OCI-LY1 (cell line): Measurements from ENCODE around the gene VIPR2.

Experiments used
- H2AFZ ChIP-seq: fragments of 200-600 bp; sonication (generic), shearing (Covaris generic); 2 replicates; pipeline ENCODE4 v1.6.0; 2014; ENCODE audit warnings: antibody characterized with exemption, mild to moderate bottlenecking, low read length
- H3F3A ChIP-seq: fragments of 200-600 bp; sonication (generic), shearing (Covaris generic); 2 replicates; pipeline ENCODE4 v1.6.0; 2014; ENCODE audit warnings: mild to moderate bottlenecking, antibody characterized with exemption, low read length, moderate library complexity; ENCODE audit not compliant: insufficient read depth
- H3K27ac ChIP-seq: fragments of 200-600 bp; sonication (generic); 2 replicates; pipeline ENCODE4 v1.5.1; 2014; ENCODE audit warnings: low read length, mixed run types, mild to moderate bottlenecking, low read depth; ENCODE audit not compliant: poor library complexity, severe bottlenecking
- H3K27me3 ChIP-seq: fragments of 200-600 bp; sonication (generic); 2 replicates; pipeline ENCODE4 v1.6.0; 2014; ENCODE audit warnings: antibody characterized with exemption, mild to moderate bottlenecking, low read length, moderate library complexity; ENCODE audit not compliant: insufficient read depth
- H3K36me3 ChIP-seq: fragments of 200-600 bp; sonication (generic); 2 replicates; pipeline ENCODE4 v1.6.1; 2014; ENCODE audit warnings: mild to moderate bottlenecking, antibody characterized with exemption, low read length, moderate library complexity, mixed read lengths; ENCODE audit not compliant: insufficient read depth
- H3K4me1 ChIP-seq: fragments of 200-600 bp; sonication (generic); 2 replicates; pipeline ENCODE4 v1.5.1; 2014; ENCODE audit warnings: mild to moderate bottlenecking, low read length, moderate library complexity; ENCODE audit not compliant: insufficient read depth, severe bottlenecking
- H3K4me2 ChIP-seq: fragments of 200-600 bp; sonication (generic), shearing (Covaris generic); 2 replicates; pipeline ENCODE4 v1.6.1; 2014; ENCODE audit warnings: low read length
- H3K4me3 ChIP-seq: fragments of 200-600 bp; sonication (generic); 2 replicates; pipeline ENCODE4 v1.5.1; 2014; ENCODE audit warnings: low read length, low read depth, mild to moderate bottlenecking, mixed read lengths; ENCODE audit not compliant: poor library complexity, severe bottlenecking
- H3K79me2 ChIP-seq: fragments of 200-600 bp; shearing (Covaris generic); 2 replicates; pipeline ENCODE4 v1.6.1; 2016; ENCODE audit warnings: mixed run types, low read length, mixed read lengths; ENCODE audit not compliant: insufficient read depth
- H3K9ac ChIP-seq: fragments of 200-600 bp; sonication (generic), shearing (Covaris generic); 2 replicates; pipeline ENCODE4 v1.6.1; 2014; ENCODE audit warnings: mild to moderate bottlenecking, low read length, mixed read lengths
- H3K9me2 ChIP-seq: fragments of 200-600 bp; sonication (generic), shearing (Covaris generic); 2 replicates; pipeline ENCODE4 v1.6.1; 2014; ENCODE audit warnings: low read depth, mild to moderate bottlenecking, low read length, mixed read lengths
- H3K9me3 ChIP-seq: fragments of 200-600 bp; shearing (Covaris generic); 2 replicates; pipeline ENCODE4 v1.6.1; 2014; ENCODE audit warnings: low read length, mixed read lengths
- H4K20me1 ChIP-seq: fragments of 200-600 bp; sonication (generic), shearing (Covaris generic); 2 replicates; pipeline ENCODE4 v1.6.0; 2016; ENCODE audit warnings: mild to moderate bottlenecking, low read length; ENCODE audit not compliant: insufficient read depth
- CTCF ChIP-seq: fragments of 200-600 bp; sonication (generic), shearing (Covaris generic); IDR thresholded peaks from 2 replicates; pipeline ENCODE4 v1.5.1; 2017; ENCODE audit warnings: mild to moderate bottlenecking, antibody characterized with exemption, low read length, moderate library complexity, mixed read lengths
- EZH2 ChIP-seq: fragments of 200-600 bp; sonication (generic), shearing (Covaris generic); IDR thresholded peaks from 2 replicates; pipeline ENCODE4 v1.8.0; 2017; ENCODE audit warnings: borderline replicate concordance, mixed run types, mild to moderate bottlenecking, antibody characterized with exemption, low read length, moderate library complexity, mixed read lengths

Gene VIPR2

GRCh38 chr7:159119851-159120539, 24.7 kb downstream of the VIPR2 start:
- Histone ChIP-seq H2AFZ (no peak overlapping the region), H3K4me1 (no peaks in the 10 kb centered on the region), H3K9me3 (no peaks in the 10 kb centered on the region), H3K27me3 (peaks cover 14% of the 10 kb centered on the region; the same call in 1 of the 2 replicates), H3K79me2 (no peaks in the 10 kb centered on the region), H3K4me2 (no peak overlapping the region), H3K27ac (no peak overlapping the region), H3K4me3 (no peak overlapping the region), H3K36me3 (no peaks in the 10 kb centered on the region), H4K20me1 (no peaks in the 10 kb centered on the region), H3K9ac (no peak overlapping the region), H3F3A (no peaks in the 10 kb centered on the region), H3K9me2 (no peaks in the 10 kb centered on the region)
- no peak for TF ChIP-seq CTCF
- TF ChIP-seq EZH2 = no peak

- H3K4me2 ChIP-seq = no peak overlapping the region
- H3K4me1 ChIP-seq = no peaks in the 10 kb centered on the region
- no peak overlapping the region for H3K9ac ChIP-seq
- peaks cover 14% of the 10 kb centered on the region; the same call in 1 of the 2 replicates for H3K27me3 ChIP-seq
- no peak overlapping the region for H3K27ac ChIP-seq
- H3K9me3 ChIP-seq = no peaks in the 10 kb centered on the region
- no peaks in the 10 kb centered on the region for H3F3A ChIP-seq
- H3K79me2 ChIP-seq = no peaks in the 10 kb centered on the region
- H2AFZ ChIP-seq = no peak overlapping the region
- TF ChIP-seq CTCF = no peak
- no peak overlapping the region for H3K4me3 ChIP-seq
- no peaks in the 10 kb centered on the region for H4K20me1 ChIP-seq
- no peaks in the 10 kb centered on the region for H3K9me2 ChIP-seq
- H3K36me3 ChIP-seq = no peaks in the 10 kb centered on the region
Measured at GRCh38 chr7:159119026-159119741, 25.5 kb downstream of the VIPR2 start.

DNA sequence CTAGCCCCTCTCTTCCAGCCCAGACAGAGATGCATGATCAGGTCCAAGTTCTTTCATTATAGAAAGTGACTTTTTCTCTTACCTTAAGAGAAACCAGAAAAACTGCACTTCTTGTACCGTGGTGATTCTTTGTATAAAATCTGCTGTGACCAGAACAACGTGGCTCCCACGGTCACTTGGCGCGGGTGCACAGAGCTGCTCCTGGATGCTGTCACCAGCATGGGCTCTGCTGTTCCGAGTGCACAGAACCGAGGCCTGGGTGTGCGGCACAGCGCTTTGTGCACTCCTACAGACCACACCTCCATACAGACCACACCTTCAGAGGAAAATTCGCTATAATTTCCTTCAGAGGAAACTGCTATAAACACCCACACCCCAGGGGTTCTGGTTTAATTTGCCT, 26.0 kb downstream of the VIPR2 start:
- Histone ChIP-seq H3K27ac (no peak overlapping the region), H3K27me3 (peaks cover 14% of the 10 kb centered on the region; the same call in 1 of the 2 replicates)
- TF ChIP-seq EZH2 (no peak), CTCF (no peak)

More for the DNA sequence above, 26.0 kb downstream of the VIPR2 start:
- H3K4me2 ChIP-seq = no peak overlapping the region
- H3K4me1 ChIP-seq = no peaks in the 10 kb centered on the region
- no peaks in the 10 kb centered on the region for H4K20me1 ChIP-seq
- no peaks in the 10 kb centered on the region for H3K9me2 ChIP-seq
- no peak overlapping the region for H3K9ac ChIP-seq
- no peak overlapping the region for H2AFZ ChIP-seq
- H3K4me3 ChIP-seq = no peak overlapping the region
- H3K9me3 ChIP-seq = no peaks in the 10 kb centered on the region
- H3F3A ChIP-seq = no peaks in the 10 kb centered on the region
- no peaks in the 10 kb centered on the region for H3K36me3 ChIP-seq
- H3K79me2 ChIP-seq = no peaks in the 10 kb centered on the region
